ENCODE data around the gene DNMT3B.

DNMT3B gene

GRCh38 chr20:32822225-32822624 lies 60.0 kb downstream of the DNMT3B start:
- DNase-seq (ENCODE audit: low read depth, low spot score), result no peak

- peak; percentile 80 for DNase-seq (ENCODE audit: low read depth, low spot score)
These were observed 60.9 kb downstream of the DNMT3B start for GRCh38 chr20:32823078-32823477.

GRCh38 chr20:32823737-32824588 lies 61.8 kb downstream of the DNMT3B start:
- DNase-seq (ENCODE audit: low read depth, low spot score), result no peak

GRCh38 chr20:32828029-32828680 lies 66.0 kb downstream of the DNMT3B start:
- peak; percentile 50 for DNase-seq (ENCODE audit: low read depth, low spot score)

- DNase-seq (ENCODE audit: low read depth, low spot score), result no peak
These were observed 67.3 kb downstream of the DNMT3B start for GRCh38 chr20:32829311-32830005.

- DNase-seq (ENCODE audit: low read depth, low spot score), result no peak
These were observed 68.3 kb downstream of the DNMT3B start for GRCh38 chr20:32830437-32830836.

GRCh38 chr20:32831982-32832381 lies 69.8 kb downstream of the DNMT3B start:
- no peak for DNase-seq (ENCODE audit: low read depth, low spot score)

- no peak for DNase-seq (ENCODE audit: low read depth, low spot score)
These were observed 70.5 kb downstream of the DNMT3B start for GRCh38 chr20:32832664-32833063.

- no peak for DNase-seq (ENCODE audit: low read depth, low spot score)
These were observed 72.8 kb downstream of the DNMT3B start for GRCh38 chr20:32834972-32835371.

GRCh38 chr20:32837157-32837556 lies 75.0 kb downstream of the DNMT3B start:
- DNase-seq (ENCODE audit: low read depth, low spot score), result no peak

GRCh38 chr20:32839227-32839981 lies 77.2 kb downstream of the DNMT3B start:
- no peak for DNase-seq (ENCODE audit: low read depth, low spot score)

- DNase-seq (ENCODE audit: low read depth, low spot score), result no peak
These were observed 77.7 kb downstream of the DNMT3B start for GRCh38 chr20:32839982-32840285.

- DNase-seq (ENCODE audit: low read depth, low spot score), result no peak
These were observed 79.0 kb downstream of the DNMT3B start for GRCh38 chr20:32841174-32841573.

- DNase-seq (ENCODE audit: low read depth, low spot score), result no peak
These were observed 79.4 kb downstream of the DNMT3B start for GRCh38 chr20:32841632-32842031.

GRCh38 chr20:32842688-32843524 lies 80.7 kb downstream of the DNMT3B start:
- DNase-seq (ENCODE audit: low read depth, low spot score), result no peak

GRCh38 chr20:32845786-32846185 lies 83.6 kb downstream of the DNMT3B start:
- DNase-seq (ENCODE audit: low read depth, low spot score), result no peak

- DNase-seq (ENCODE audit: low read depth, low spot score), result no peak
These were observed 84.7 kb downstream of the DNMT3B start for GRCh38 chr20:32846852-32847251.

GRCh38 chr20:32847964-32848363 lies 85.8 kb downstream of the DNMT3B start:
- no peak for DNase-seq (ENCODE audit: low read depth, low spot score)

GRCh38 chr20:32848846-32849245 lies 86.7 kb downstream of the DNMT3B start:
- no peak for DNase-seq (ENCODE audit: low read depth, low spot score)

GRCh38 chr20:32849577-32849976 lies 87.4 kb downstream of the DNMT3B start:
- DNase-seq (ENCODE audit: low read depth, low spot score), result no peak

GRCh38 chr20:32855387-32855786 lies 93.2 kb downstream of the DNMT3B start:
- no peak for DNase-seq (ENCODE audit: low read depth, low spot score)

All from astrocyte of the hippocampus (primary cell).